H9 (cell line): ENCODE data around the gene FOXD2. TPM values are rescaled to one million over a fixed set of nuclear protein-coding genes. Genes with fewer than 3 reads are reported as not detected.

Experiments used
- DNase-seq: peaks from one replicate; pipeline ENCODE4 v3.0.0-alpha.2; 2017
- H2AFZ ChIP-seq: one replicate; pipeline ENCODE4 v1.6.1; 2013; ENCODE audit warnings: mild to moderate bottlenecking, low read length, control low read depth, moderate library complexity
- H2AK5ac ChIP-seq: 2 replicates; pipeline ENCODE4 v1.6.1; 2013; ENCODE audit warnings: low read length, control low read depth, mixed read lengths; ENCODE audit not compliant: insufficient read length
- H2BK120ac ChIP-seq: one replicate; pipeline ENCODE4 v1.6.1; 2013; ENCODE audit warnings: low read depth, mild to moderate bottlenecking, low read length, control low read depth, inconsistent platforms; ENCODE audit not compliant: poor library complexity, severe bottlenecking
- H2BK12ac ChIP-seq: 2 replicates; pipeline ENCODE4 v1.6.1; 2013; ENCODE audit warnings: low read length, control low read depth, mixed read lengths, low read depth; ENCODE audit not compliant: insufficient read length
- H2BK15ac ChIP-seq: 2 replicates; pipeline ENCODE4 v1.6.1; 2013; ENCODE audit warnings: low read depth, low read length, control low read depth
- H2BK20ac ChIP-seq: one replicate; pipeline ENCODE4 v1.6.1; 2013; ENCODE audit warnings: low read depth, mild to moderate bottlenecking, low read length, control low read depth, inconsistent platforms; ENCODE audit not compliant: poor library complexity, severe bottlenecking
- H2BK5ac ChIP-seq: 2 replicates; pipeline ENCODE4 v1.6.1; 2013; ENCODE audit warnings: low read length, control low read depth, mixed read lengths; ENCODE audit not compliant: insufficient read length
- H3K14ac ChIP-seq: 2 replicates; pipeline ENCODE4 v1.6.1; 2013; ENCODE audit warnings: low read length, control low read depth; ENCODE audit not compliant: insufficient read depth
- H3K18ac ChIP-seq: 2 replicates; pipeline ENCODE4 v1.6.1; 2013; ENCODE audit warnings: low read depth, mild to moderate bottlenecking, mixed read lengths, low read length, control low read depth; ENCODE audit not compliant: insufficient read length
- H3K23ac ChIP-seq: 2 replicates; pipeline ENCODE4 v1.6.1; 2013; ENCODE audit warnings: low read length, control low read depth, mixed read lengths, low read depth; ENCODE audit not compliant: insufficient read length
- H3K23me2 ChIP-seq: 2 replicates; pipeline ENCODE4 v1.6.1; 2013; ENCODE audit warnings: low read depth, mild to moderate bottlenecking, mixed read lengths, low read length, control low read depth; ENCODE audit not compliant: insufficient read length, poor library complexity, severe bottlenecking
- H3K27ac ChIP-seq: 2 replicates; pipeline ENCODE4 v1.5.1; 2013; ENCODE audit warnings: low read length, control low read depth, mixed read lengths, low read depth; ENCODE audit not compliant: insufficient read length
- H3K27me3 ChIP-seq: 2 replicates; pipeline ENCODE4 v1.6.1; 2013; ENCODE audit warnings: low read length, control low read depth, inconsistent platforms; ENCODE audit not compliant: insufficient read depth
- H3K4ac ChIP-seq: 2 replicates; pipeline ENCODE4 v1.6.1; 2013; ENCODE audit warnings: low read depth, mild to moderate bottlenecking, control low read depth, inconsistent platforms, low read length, moderate library complexity
- H3K4me1 ChIP-seq: 2 replicates; pipeline ENCODE4 v1.6.1; 2013; ENCODE audit warnings: low read length, control low read depth, inconsistent platforms; ENCODE audit not compliant: insufficient read depth
- H3K4me2 ChIP-seq: 2 replicates; pipeline ENCODE4 v1.6.1; 2013; ENCODE audit warnings: low read length, control low read depth, mixed read lengths; ENCODE audit not compliant: insufficient read length, insufficient read depth
- H3K56ac ChIP-seq: 2 replicates; pipeline ENCODE4 v1.6.1; 2013; ENCODE audit warnings: low read depth, mild to moderate bottlenecking, mixed read lengths, low read length, control low read depth; ENCODE audit not compliant: insufficient read length
- H3K79me1 ChIP-seq: 2 replicates; pipeline ENCODE4 v1.6.1; 2013; ENCODE audit warnings: low read depth, mild to moderate bottlenecking, moderate library complexity, low read length, control low read depth, inconsistent platforms; ENCODE audit not compliant: insufficient read depth, poor library complexity, severe bottlenecking
- H3K79me2 ChIP-seq: 2 replicates; pipeline ENCODE4 v1.6.1; 2013; ENCODE audit warnings: low read length, control low read depth, inconsistent platforms; ENCODE audit not compliant: insufficient read depth
- H3K9ac ChIP-seq: 2 replicates; pipeline ENCODE4 v1.6.1; 2013; ENCODE audit warnings: low read length, control low read depth, mixed read lengths; ENCODE audit not compliant: insufficient read length; ENCODE audit errors: extremely low read depth
- H3K9me3 ChIP-seq: one replicate; pipeline ENCODE4 v1.6.1; 2013; ENCODE audit warnings: low read depth, low read length, inconsistent platforms; ENCODE audit not compliant: control insufficient read depth
- H3T11ph ChIP-seq: one replicate; pipeline ENCODE4 v1.6.1; 2013; ENCODE audit warnings: mild to moderate bottlenecking, low read length, control low read depth, inconsistent platforms
- H4K20me1 ChIP-seq: one replicate; pipeline ENCODE4 v1.6.1; 2013; ENCODE audit not compliant: control insufficient read depth, insufficient read length, insufficient read depth
- H4K5ac ChIP-seq: 2 replicates; pipeline ENCODE4 v1.6.1; 2013; ENCODE audit warnings: low read depth, mild to moderate bottlenecking, mixed read lengths, low read length, control low read depth; ENCODE audit not compliant: insufficient read length
- H4K8ac ChIP-seq: replicated peaks from 2 replicates; pipeline ENCODE4 v1.6.1; 2013; ENCODE audit warnings: low read length, control low read depth, mixed read lengths, low read depth; ENCODE audit not compliant: insufficient read length
- H4K91ac ChIP-seq: 2 replicates; pipeline ENCODE4 v1.6.1; 2013; ENCODE audit warnings: low read depth, mild to moderate bottlenecking, moderate library complexity, mixed read lengths, low read length, control low read depth; ENCODE audit not compliant: insufficient read length
- H3K27ac Mint-ChIP-seq, 3 experiments: 2 replicates in 2 of 3; 3 replicates in 1 of 3; pipeline ENCODE4 v1.8.0; 2020 to 2021; ENCODE audit warnings: mixed read lengths in 3 of 3, mild to moderate bottlenecking in 1 of 3, moderate library complexity in 1 of 3
- H3K27me3 Mint-ChIP-seq: 2 replicates; pipeline ENCODE4 v1.8.0; 2021; ENCODE audit warnings: low read depth, mild to moderate bottlenecking, moderate library complexity, mixed read lengths
- H3K36me3 Mint-ChIP-seq, 3 experiments: 2 replicates in 2 of 3; 3 replicates in 1 of 3; pipeline ENCODE4 v1.8.0; 2020 to 2021; ENCODE audit warnings: low read depth in 3 of 3, mixed read lengths in 3 of 3; ENCODE audit not compliant: insufficient read depth in 1 of 3
- H3K4me1 Mint-ChIP-seq, 2 experiments: 2 replicates each; pipeline ENCODE4 v1.8.0; 2020; ENCODE audit warnings: mixed read lengths in 2 of 2
- H3K4me3 Mint-ChIP-seq, 2 experiments: 2 replicates in 1 of 2; 3 replicates in 1 of 2; pipeline ENCODE4 v1.8.0; 2020 to 2021; ENCODE audit warnings: mild to moderate bottlenecking in 2 of 2, mixed read lengths in 2 of 2, moderate library complexity in 1 of 2
- H3K9me3 Mint-ChIP-seq, 2 experiments: 2 replicates in 1 of 2; 3 replicates in 1 of 2; pipeline ENCODE4 v1.8.0; 2020; ENCODE audit warnings: mild to moderate bottlenecking in 2 of 2, mixed read lengths in 2 of 2, moderate library complexity in 1 of 2
- CTCF ChIP-seq: fragments of 200-600 bp; sonication (generic); conservative IDR thresholded peaks from 3 replicates; pipeline ENCODE4 v1.8.0; 2021; ENCODE audit warnings: antibody characterized with exemption, mild to moderate bottlenecking
- WGBS: extraction: QIAGEN DNeasy Blood & Tissue Kit; methylation state at CpG from one replicate; pipeline ENCODE4 v1.1.7; 2013; ENCODE audit warnings: missing lambda C conversion rate, low lambda C conversion rate, mixed read lengths; ENCODE audit not compliant: insufficient read length; ENCODE audit errors: extremely low coverage; 5-methylcytosine and 5-hydroxymethylcytosine counted together
- total RNA-seq: library from RNA; stranded (reverse); gene quantifications from 2 replicates; pipeline ENCODE4 v1.2.1, GENCODE V29; 2021

FOXD2 gene
- total RNA-seq, 1 experiment from 2014 or later = not detected

GRCh38 chr1:47431534-47431933 is 6.3 kb upstream of the FOXD2 start:
- Histone ChIP-seq H3T11ph (no peak overlapping the region), H2AFZ (no peak overlapping the region), H3K18ac (no peak overlapping the region), H4K8ac (no peak overlapping the region), H3K4me2 (no peak overlapping the region), H2BK120ac (no peak overlapping the region), H4K5ac (no peak overlapping the region), H2BK20ac (no peak overlapping the region), H2BK5ac (no peak overlapping the region), H2BK15ac (no peak overlapping the region), H3K56ac (no peak overlapping the region), H3K9me3 (no peaks in the 10 kb centered on the region), H3K23me2 (peaks cover 2% of the 10 kb centered on the region), H3K23ac (no peak overlapping the region), H4K20me1 (no peaks in the 10 kb centered on the region), H4K91ac (no peak overlapping the region), H3K4ac (no peak overlapping the region), H3K14ac (no peak overlapping the region), H3K27ac (no peak overlapping the region), H3K4me1 (no peaks in the 10 kb centered on the region), H3K79me1 (no peaks in the 10 kb centered on the region), H2BK12ac (no peak overlapping the region), H3K9ac (no peak overlapping the region), H2AK5ac (no peak overlapping the region), H3K79me2 (no peaks in the 10 kb centered on the region), H3K27me3 (peaks cover 74% of the 10 kb centered on the region)
- no peak overlapping the region for H3K4me3 Mint-ChIP-seq
- H3K27ac Mint-ChIP-seq = no peak overlapping the region
- H3K4me1 Mint-ChIP-seq = peaks cover 33 to 38% of the 10 kb centered on the region in 2 experiments
- peak; percentile 62 for DNase-seq
- H3K36me3 Mint-ChIP-seq = no peaks in the 10 kb centered on the region; a peak in 2 of 7 replicates
- WGBS = no CpG with 5 or more reads among the region's 1 CpG
- H3K9me3 Mint-ChIP-seq = peaks cover 0 to 7% of the 10 kb centered on the region in 2 experiments; a peak in 1 of 5 replicates
- peaks cover 100% of the 10 kb centered on the region for H3K27me3 Mint-ChIP-seq
- no peak for TF ChIP-seq CTCF
